HCT116 (cell line): ENCODE measurements around the gene TNFRSF21. TPM values are rescaled to one million over a fixed set of nuclear protein-coding genes. Genes with fewer than 3 reads are reported as not detected.
A peak's percentile ranks its signal among the peaks of the same experiment; 100 is the strongest.

Source experiments
- ATAC-seq: fragments of 200-7000 bp; cut with Tn5 transposase; 2 replicates; pipeline ENCODE4 v1.9.1; 2020; ENCODE audit warnings: mild to moderate bottlenecking, moderate library complexity
- BruUV-seq: library from RNA; stranded (reverse); fragments of 400-500 nt; replicated peaks from 2 replicates; lab custom pipeline; 2021; lab: Mats Ljungman, UMichigan
- CTCF ChIA-PET: fragments of 300-600 bp; sonication (Branson Sonifier 250); formaldehyde crosslinking; loops from one replicate; lab custom pipeline; 2021; ENCODE audit warnings: antibody characterized with exemption; lab: Charles Lee
- POLR2A ChIA-PET: fragments of 300-600, 350-600 bp; sonication (Branson Sonifier 250); formaldehyde crosslinking; loops from one replicate; lab custom pipeline; 2021; ENCODE audit warnings: antibody characterized with exemption; lab: Charles Lee
- RAD21 ChIA-PET, 2 experiments: fragments of 300-600 bp; sonication (Branson Sonifier 250); formaldehyde crosslinking; loops; one replicate each; lab custom pipeline; 2023; ENCODE audit warnings: low total read pairs in 2 of 2; ENCODE audit not compliant: uncharacterized antibody in 2 of 2, unreplicated experiment in 2 of 2, low non-redundant PET in 1 of 2; lab: Charles Lee
- DNase-seq: peaks from one replicate; pipeline ENCODE4 v3.0.0-alpha.2; 2010; ENCODE audit warnings: low read depth, low spot score
- H2AFZ ChIP-seq: fragments of 200-600 bp; shearing (Covaris generic), sonication (generic); 2 replicates; pipeline ENCODE4 v1.6.1; 2017; ENCODE audit warnings: low read depth, mixed run types, mixed read lengths, antibody characterized with exemption, low read length; ENCODE audit not compliant: poor library complexity, severe bottlenecking
- H3K27ac ChIP-seq: 2 replicates; pipeline ENCODE4 v1.5.1; 2012; ENCODE audit warnings: low read depth, low read length
- H3K27me3 ChIP-seq: fragments of 200-600 bp; sonication (generic); 2 replicates; pipeline ENCODE4 v1.6.1; 2016; ENCODE audit warnings: mixed run types, low read length, mixed read lengths; ENCODE audit not compliant: insufficient read depth
- H3K36me3 ChIP-seq, 2 experiments: fragments of 200-500 bp in 1 of 2; fragments of 200-600 bp in 1 of 2; sonication (Bioruptor generic) in 1 of 2; sonication (generic) in 1 of 2; 2 replicates each; pipeline versions ENCODE4 v1.5.1 to v1.6.1; 2014 to 2016; ENCODE audit warnings: low read length in 2 of 2, inconsistent platforms in 1 of 2, mixed read lengths in 1 of 2, mixed run types in 1 of 2; ENCODE audit not compliant: insufficient read depth in 2 of 2, control insufficient read depth in 1 of 2
- H3K4me1 ChIP-seq, 2 experiments: fragments of 200-600 bp in 1 of 2; sonication (generic) in 1 of 2; 2 replicates each; pipeline versions ENCODE4 v1.5.1 to v1.6.1; 2012 to 2017; ENCODE audit warnings: low read length in 2 of 2, inconsistent platforms in 1 of 2, mild to moderate bottlenecking in 1 of 2, mixed read lengths in 1 of 2, mixed run types in 1 of 2, moderate library complexity in 1 of 2; ENCODE audit not compliant: insufficient read depth in 2 of 2, control insufficient read depth in 1 of 2
- H3K4me2 ChIP-seq: fragments of 200-600 bp; sonication (generic); 2 replicates; pipeline ENCODE4 v1.6.1; 2017; ENCODE audit warnings: mixed run types, low read length, mixed read lengths
- H3K4me3 ChIP-seq, 2 experiments: fragments of 200-600 bp in 1 of 2; sonication (generic) in 1 of 2; replicated peaks in 1 of 2; 2 replicates each; pipeline ENCODE4 v1.5.1; 2011 to 2016; ENCODE audit warnings: low read length in 2 of 2, control low read depth in 1 of 2, low read depth in 1 of 2, mild to moderate bottlenecking in 1 of 2, mixed read lengths in 1 of 2, mixed run types in 1 of 2
- H3K79me2 ChIP-seq: fragments of 200-600 bp; sonication (generic); 2 replicates; pipeline ENCODE4 v1.6.1; 2017; ENCODE audit warnings: mild to moderate bottlenecking, mixed run types, low read length, moderate library complexity, mixed read lengths; ENCODE audit not compliant: insufficient read depth
- H3K9ac ChIP-seq: fragments of 200-600 bp; sonication (generic); 2 replicates; pipeline ENCODE4 v1.6.1; 2016; ENCODE audit warnings: low read length, mixed read lengths
- H3K9me2 ChIP-seq: fragments of 200-600 bp; sonication (generic), shearing (Covaris generic); 2 replicates; pipeline ENCODE4 v1.6.1; 2017; ENCODE audit warnings: mixed run types, mild to moderate bottlenecking, moderate library complexity; ENCODE audit not compliant: insufficient read depth
- H3K9me3 ChIP-seq, 2 experiments: fragments of 200-500 bp in 1 of 2; fragments of 200-600 bp in 1 of 2; sonication (Bioruptor generic) in 1 of 2; sonication (generic) in 1 of 2; 2 replicates each; pipeline ENCODE4 v1.6.1; 2014 to 2017; ENCODE audit warnings: low read length in 2 of 2, mixed read lengths in 2 of 2, inconsistent platforms in 1 of 2, low read depth in 1 of 2, mild to moderate bottlenecking in 1 of 2, mixed run types in 1 of 2, moderate library complexity in 1 of 2; ENCODE audit not compliant: control insufficient read depth in 1 of 2, insufficient read depth in 1 of 2
- H4K20me1 ChIP-seq: fragments of 200-600 bp; sonication (generic), shearing (Covaris generic); 2 replicates; pipeline ENCODE4 v1.6.1; 2017; ENCODE audit warnings: mixed run types, mild to moderate bottlenecking, moderate library complexity; ENCODE audit not compliant: insufficient read depth
- CBX3 ChIP-seq: IDR thresholded peaks from 2 replicates; pipeline ENCODE4 v1.6.1; 2012; ENCODE audit warnings: low read depth
- CEBPB ChIP-seq: IDR thresholded peaks from 2 replicates; pipeline ENCODE4 v1.6.1; 2012; ENCODE audit warnings: low read depth
- EGR1 ChIP-seq: IDR thresholded peaks from 2 replicates; pipeline ENCODE4 v1.6.1; 2012; ENCODE audit warnings: low read depth
- EZH2phosphoT487 ChIP-seq: fragments of 200-600 bp; IDR thresholded peaks from 2 replicates; pipeline ENCODE4 v1.6.1; 2018; ENCODE audit warnings: antibody characterized with exemption, borderline replicate concordance
- FOSL1 ChIP-seq: IDR thresholded peaks from 2 replicates; pipeline ENCODE4 v1.6.1; 2012; ENCODE audit warnings: low read depth
- JUND ChIP-seq: IDR thresholded peaks from 2 replicates; pipeline ENCODE4 v1.6.1; 2012
- POLR2A ChIP-seq: IDR thresholded peaks from 2 replicates; pipeline ENCODE4 v1.7.0; 2011; ENCODE audit warnings: borderline replicate concordance; ENCODE audit not compliant: insufficient read depth, insufficient read length; ENCODE audit errors: extremely low read depth
- POLR2AphosphoS5 ChIP-seq: IDR thresholded peaks from 2 replicates; pipeline ENCODE4 v1.6.1; 2011; ENCODE audit warnings: mild to moderate bottlenecking, low read depth, low read length, moderate library complexity
- SP1 ChIP-seq: IDR thresholded peaks from 2 replicates; pipeline ENCODE4 v1.6.1; 2012; ENCODE audit warnings: low read depth
- YY1 ChIP-seq: IDR thresholded peaks from 2 replicates; pipeline ENCODE4 v1.6.1; 2011; ENCODE audit warnings: low read length, low read depth, moderate library complexity, mild to moderate bottlenecking; ENCODE audit not compliant: insufficient replicate concordance; ENCODE audit errors: extremely low read depth
- ZNF274 ChIP-seq: fragments of 200-500 bp; sonication (Bioruptor generic); IDR thresholded peaks from 2 replicates; pipeline ENCODE4 v1.6.1; 2014; ENCODE audit warnings: mild to moderate bottlenecking, low read depth, low read length, inconsistent platforms
- intact Hi-C: fragments of 100-400 bp; cut with micrococcal nuclease; formaldehyde crosslinking; loops from 2 replicates; pipeline ENCODE4 v1.10.0; 2022
- total RNA-seq: library from RNA; stranded (reverse); gene quantifications from one replicate; pipeline ENCODE4 v1.2.1, GENCODE V29; 2021; ENCODE audit not compliant: unreplicated experiment
- TF ChIP-seq, protein P1 (sequence below): IDR thresholded peaks from 2 replicates; pipeline ENCODE4 v1.6.1; 2012

Gene TNFRSF21
- total RNA-seq, 1 experiment from 2014 or later, result 48.3 TPM

DNA sequence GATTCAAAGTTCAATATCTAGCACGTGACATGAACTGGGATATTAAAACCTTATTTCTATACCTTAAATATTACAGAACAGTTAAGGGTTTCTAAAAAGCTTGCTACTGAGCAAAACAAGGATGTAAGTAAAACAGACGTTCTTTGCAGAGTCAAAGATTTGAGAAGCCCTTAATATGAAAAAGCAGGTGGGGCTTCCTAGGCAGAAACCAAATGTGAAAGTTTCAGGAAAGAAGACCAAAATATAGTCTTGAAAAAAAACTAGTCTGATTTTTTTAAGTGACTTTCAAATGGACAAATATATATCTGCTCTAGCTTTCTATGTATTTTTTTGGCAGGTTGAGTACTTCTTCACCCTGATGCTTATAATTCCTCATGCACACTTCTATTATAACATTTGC, 63.2 kb downstream of the TNFRSF21 start:
- Histone ChIP-seq H2AFZ (no peak overlapping the region), H3K9me2 (no peaks in the 10 kb centered on the region), H4K20me1 (peaks cover 5% of the 10 kb centered on the region; the same call in 1 of the 2 replicates), H3K4me1 (peaks cover 7 to 34% of the 10 kb centered on the region in 2 experiments), H3K4me3 (no peak overlapping the region), H3K4me2 (no peak overlapping the region), H3K27me3 (no peaks in the 10 kb centered on the region), H3K79me2 (peaks cover 39% of the 10 kb centered on the region), H3K9me3 (no peaks in the 10 kb centered on the region), H3K36me3 (peaks cover 0 to 3% of the 10 kb centered on the region in 2 experiments; a peak in 2 of 4 replicates), H3K27ac (no peak overlapping the region), H3K9ac (no peak overlapping the region)
- RAD21 ChIA-PET, result no interaction called here
- no peak for ATAC-seq
- TF ChIP-seq YY1 (no peak), CEBPB (no peak), EGR1 (no peak)
- intact Hi-C loops, result loop anchor here (5.0 kb wide), 1 partner anchor 149 kb away; no protein-coding TSS in a partner anchor
- BruUV-seq, result no TSS peak
- POLR2A ChIA-PET, result no interaction called here
- CTCF ChIA-PET, result no interaction called here
- no peak for DNase-seq

DNA sequence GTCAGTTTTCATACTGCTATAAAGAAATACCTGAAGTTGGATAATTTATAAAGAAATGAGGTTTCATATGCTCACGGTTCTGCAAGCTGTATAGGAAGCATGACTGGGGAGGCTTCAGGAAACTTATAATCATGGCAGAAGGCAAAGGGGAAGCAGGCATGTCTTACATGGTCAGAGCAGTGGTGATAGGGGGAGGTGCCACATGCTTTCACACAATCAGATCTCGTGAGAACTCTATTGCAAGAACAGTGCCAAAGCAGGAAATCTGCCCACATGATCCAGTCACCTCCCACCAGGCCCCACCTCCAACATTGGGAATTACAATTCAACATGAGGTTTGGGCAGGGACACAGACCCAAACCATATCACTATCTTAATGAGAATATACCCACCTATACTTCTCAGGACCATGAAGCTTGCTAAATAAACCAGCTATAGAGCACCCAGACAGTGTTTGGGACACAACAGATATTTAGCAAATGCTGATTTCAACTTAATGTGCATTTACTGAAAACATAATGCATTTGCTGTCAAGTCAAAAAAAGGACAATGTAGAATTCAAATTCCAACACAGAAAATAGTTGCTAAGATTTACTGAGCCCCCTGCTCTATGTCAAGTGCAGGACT, 63.8 kb downstream of the TNFRSF21 start:
- CTCF ChIA-PET, result no interaction called here
- H3K36me3 ChIP-seq, result no peaks in the 10 kb centered on the region; a peak in 1 of 4 replicates
- POLR2A ChIA-PET, result no interaction called here
- no peaks in the 10 kb centered on the region for H3K9me2 ChIP-seq
- intact Hi-C loops, result loop anchor here (5.0 kb wide), 1 partner anchor 149 kb away; no protein-coding TSS in a partner anchor
- no peak for ATAC-seq
- RAD21 ChIA-PET, result no interaction called here
- no peak for TF ChIP-seq SP1
- 0 out of 2 replicates have a peak, but pooled peaks have one; percentile 13 for TF ChIP-seq CBX3
- TF ChIP-seq POLR2AphosphoS5, result no peak
- no peak for TF ChIP-seq POLR2A
- no peak for TF ChIP-seq EZH2phosphoT487
- TF ChIP-seq, protein P1, sequence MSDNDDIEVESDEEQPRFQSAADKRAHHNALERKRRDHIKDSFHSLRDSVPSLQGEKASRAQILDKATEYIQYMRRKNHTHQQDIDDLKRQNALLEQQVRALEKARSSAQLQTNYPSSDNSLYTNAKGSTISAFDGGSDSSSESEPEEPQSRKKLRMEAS, result 0 out of 2 replicates have a peak, but pooled peaks have one; percentile 27
- TF ChIP-seq FOSL1, result no peak
- TF ChIP-seq ZNF274, result no peak
- no peak for TF ChIP-seq JUND
- TF ChIP-seq, all 23 proteins: peak for 2
- H3K9ac ChIP-seq, result no peak overlapping the region
- no peak overlapping the region for H3K4me3 ChIP-seq
- H3K4me2 ChIP-seq, result no peak overlapping the region
- peaks cover 45% of the 10 kb centered on the region for H3K79me2 ChIP-seq
- peaks cover 5% of the 10 kb centered on the region; the same call in 1 of the 2 replicates for H4K20me1 ChIP-seq
- no peaks in the 10 kb centered on the region for H3K27me3 ChIP-seq
- BruUV-seq, result no TSS peak
- H2AFZ ChIP-seq, result no peak overlapping the region
- H3K4me1 ChIP-seq, result peaks cover 7 to 34% of the 10 kb centered on the region in 2 experiments
- no peaks in the 10 kb centered on the region for H3K9me3 ChIP-seq
- H3K27ac ChIP-seq, result no peak overlapping the region
- no peak for DNase-seq
